HL-60 (cell line): ENCODE measurements around the gene KLHL21.

ENCODE experiments used
- GABPA ChIP-seq: IDR thresholded peaks from 2 replicates; pipeline ENCODE4 v1.6.1; 2012; ENCODE audit warnings: low read depth
- TF ChIP-seq, protein P1 (sequence below): IDR thresholded peaks from one replicate; pipeline ENCODE4 v1.5.1; 2011; ENCODE audit warnings: low read length, control low read depth, inconsistent platforms; ENCODE audit not compliant: insufficient read depth

DNA sequence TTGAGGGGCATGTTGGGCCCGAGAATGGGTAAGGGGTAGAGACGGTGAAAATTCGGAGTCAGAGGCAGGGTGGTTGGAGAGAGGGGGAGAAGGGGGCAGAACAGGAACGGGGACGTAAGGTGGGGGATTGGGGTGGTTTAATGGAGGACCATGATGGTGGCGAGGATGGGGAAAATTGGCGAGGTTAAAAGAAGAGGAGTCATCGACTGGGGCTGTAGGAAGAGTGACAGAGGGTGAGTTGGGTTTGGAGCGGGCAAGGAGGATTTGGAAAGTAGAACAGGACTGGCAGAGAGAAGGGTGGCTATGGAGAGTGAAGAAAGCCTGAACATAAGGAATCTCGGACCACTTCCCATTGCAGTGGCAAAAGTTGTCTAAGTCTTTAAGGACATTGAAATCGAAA lies 33.6 kb downstream of the KLHL21 start:
- TF ChIP-seq, protein P1, sequence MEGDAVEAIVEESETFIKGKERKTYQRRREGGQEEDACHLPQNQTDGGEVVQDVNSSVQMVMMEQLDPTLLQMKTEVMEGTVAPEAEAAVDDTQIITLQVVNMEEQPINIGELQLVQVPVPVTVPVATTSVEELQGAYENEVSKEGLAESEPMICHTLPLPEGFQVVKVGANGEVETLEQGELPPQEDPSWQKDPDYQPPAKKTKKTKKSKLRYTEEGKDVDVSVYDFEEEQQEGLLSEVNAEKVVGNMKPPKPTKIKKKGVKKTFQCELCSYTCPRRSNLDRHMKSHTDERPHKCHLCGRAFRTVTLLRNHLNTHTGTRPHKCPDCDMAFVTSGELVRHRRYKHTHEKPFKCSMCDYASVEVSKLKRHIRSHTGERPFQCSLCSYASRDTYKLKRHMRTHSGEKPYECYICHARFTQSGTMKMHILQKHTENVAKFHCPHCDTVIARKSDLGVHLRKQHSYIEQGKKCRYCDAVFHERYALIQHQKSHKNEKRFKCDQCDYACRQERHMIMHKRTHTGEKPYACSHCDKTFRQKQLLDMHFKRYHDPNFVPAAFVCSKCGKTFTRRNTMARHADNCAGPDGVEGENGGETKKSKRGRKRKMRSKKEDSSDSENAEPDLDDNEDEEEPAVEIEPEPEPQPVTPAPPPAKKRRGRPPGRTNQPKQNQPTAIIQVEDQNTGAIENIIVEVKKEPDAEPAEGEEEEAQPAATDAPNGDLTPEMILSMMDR, result no peak
- no peak for TF ChIP-seq GABPA
